Measurements from ENCODE around the gene PEX16.

The PEX16 gene

GRCh38 chr11:45886816-45887520 lies 30.7 kb downstream of the PEX16 start:
- no peak overlapping the region for H3K4me3 ChIP-seq (ENCODE audit: low read depth, low read length)
- H3K9me3 ChIP-seq (ENCODE audit: control insufficient read depth, low read length): no peaks in the 10 kb centered on the region
- H3K27me3 ChIP-seq (ENCODE audit: control insufficient read depth, insufficient read depth, low read length): no peaks in the 10 kb centered on the region
- H3K79me2 ChIP-seq: peaks cover 5% of the 10 kb centered on the region
- no peaks in the 10 kb centered on the region for H3K36me3 ChIP-seq (ENCODE audit: control insufficient read depth, insufficient read depth, low read length)
- H3K27ac ChIP-seq: no peak overlapping the region
- no peaks in the 10 kb centered on the region for H3K4me1 ChIP-seq
- H3K4me2 ChIP-seq (ENCODE audit: low read length): no peak overlapping the region
- TF ChIP-seq CTCF (IDR thresholded peaks at IDR 0.05): no peak
- no peak overlapping the region for H2AFZ ChIP-seq
- no peak overlapping the region for H3K9ac ChIP-seq

DNA sequence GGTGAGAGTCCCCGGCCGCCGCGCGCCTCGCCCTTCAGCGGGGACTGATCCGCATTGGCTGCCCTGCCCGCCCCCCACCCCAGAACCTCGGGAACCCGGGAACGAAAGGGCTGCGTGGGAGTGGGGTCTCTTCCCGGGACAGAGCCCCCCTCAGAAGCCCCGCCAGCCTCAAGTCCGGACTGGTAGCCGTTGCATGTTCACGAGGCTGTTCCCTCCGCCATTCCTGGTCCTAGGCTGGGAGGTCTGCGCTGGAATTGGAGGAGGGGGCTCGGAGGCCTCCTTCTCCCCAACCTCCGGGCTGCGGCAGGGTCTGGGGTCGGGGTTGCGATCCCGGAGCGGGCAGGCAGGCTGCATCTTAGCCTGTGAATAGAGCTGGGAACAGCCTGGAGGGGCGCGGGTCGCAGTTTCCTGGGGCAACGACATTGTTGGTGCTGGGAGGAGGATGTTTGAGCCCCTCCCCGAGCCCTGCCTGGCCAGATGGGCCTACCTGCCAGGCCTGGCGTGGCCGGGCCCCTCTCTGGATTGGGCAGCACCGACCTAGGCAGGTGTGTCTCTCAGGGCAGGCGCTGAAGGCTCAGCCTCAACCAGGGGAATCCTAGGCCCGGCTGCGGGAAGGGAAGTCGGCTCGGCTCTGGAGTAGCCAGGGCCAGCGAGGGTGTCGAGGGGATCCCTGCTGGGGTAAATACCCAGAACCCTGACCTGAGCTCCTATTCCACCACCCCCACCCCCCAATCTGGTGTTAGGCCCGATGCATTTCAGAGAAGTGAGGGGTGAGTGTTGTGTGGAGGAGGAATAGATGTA lies 31.6 kb downstream of the PEX16 start:
- Histone ChIP-seq H2AFZ (peak overlapping the region; percentile 66), H3K9me3 (ENCODE audit: control insufficient read depth, low read length) (no peaks in the 10 kb centered on the region), H3K4me1 (no peaks in the 10 kb centered on the region), H3K4me3 (ENCODE audit: low read depth, low read length) (no peak overlapping the region), H3K9ac (peak overlapping the region; percentile 61), H3K79me2 (peaks cover 5% of the 10 kb centered on the region), H3K4me2 (ENCODE audit: low read length) (peak overlapping the region; percentile 55), H3K27me3 (ENCODE audit: control insufficient read depth, insufficient read depth, low read length) (no peaks in the 10 kb centered on the region), H3K36me3 (ENCODE audit: control insufficient read depth, insufficient read depth, low read length) (no peaks in the 10 kb centered on the region), H3K27ac (peak overlapping the region; percentile 44)
- TF ChIP-seq CTCF (IDR thresholded peaks at IDR 0.05): no peak

GRCh38 chr11:45885274-45885920 lies 32.3 kb downstream of the PEX16 start, which contains the start of gene MAPK8IP1:
Gene MAPK8IP1, plus strand, starts transcription at chr11:45885651. Its CDS starts 170 bp downstream, at chr11:45885821.
- Histone ChIP-seq H2AFZ (peak within 1 kb of the TSS; percentile 66), H3K4me2 (ENCODE audit: low read length) (peak within 1 kb of the TSS; percentile 55), H3K27ac (peak within 1 kb of the TSS; percentile 51), H3K36me3 (ENCODE audit: control insufficient read depth, insufficient read depth, low read length) (no peaks in the 10 kb centered on the region), H3K79me2 (peaks cover 5% of the 10 kb centered on the region), H3K4me3 (ENCODE audit: low read depth, low read length) (no peak within 1 kb of the TSS), H3K27me3 (ENCODE audit: control insufficient read depth, insufficient read depth, low read length) (no peaks in the 10 kb centered on the region), H3K9ac (peak within 1 kb of the TSS; percentile 61), H3K4me1 (no peaks in the 10 kb centered on the region), H3K9me3 (ENCODE audit: control insufficient read depth, low read length) (no peaks in the 10 kb centered on the region)
- no peak for TF ChIP-seq CTCF (IDR thresholded peaks at IDR 0.05)

DNA sequence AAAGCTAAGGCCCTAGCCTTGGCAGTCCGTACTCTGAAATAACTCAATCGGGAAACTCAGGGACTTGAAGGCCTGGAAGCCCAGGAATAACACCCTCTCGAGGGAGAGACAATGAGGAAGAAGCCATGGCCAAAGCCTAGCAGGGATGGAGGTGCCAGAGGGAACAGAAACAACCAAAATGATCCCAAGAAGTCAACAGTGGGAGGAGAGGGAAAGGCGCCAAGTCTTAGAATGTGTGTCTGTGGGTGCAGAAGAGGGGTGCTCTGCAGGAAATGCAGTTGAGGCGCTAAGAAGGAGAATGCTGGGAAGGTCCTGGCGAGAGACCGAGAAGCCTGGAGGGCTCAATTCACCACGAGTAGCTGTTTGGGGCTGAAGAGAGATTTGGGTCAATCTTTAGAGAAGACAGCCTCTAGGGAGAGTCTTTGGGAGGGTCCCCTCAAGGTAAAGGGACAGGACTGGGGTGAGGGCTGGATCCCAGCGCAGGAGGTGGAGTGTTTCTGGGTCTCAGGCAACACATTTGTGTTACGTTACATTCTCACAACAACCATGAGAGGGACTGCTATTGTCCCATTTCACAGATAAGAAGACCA lies 33.0 kb downstream of the PEX16 start:
- H3K27ac ChIP-seq: peak overlapping the region; percentile 51
- TF ChIP-seq CTCF (IDR thresholded peaks at IDR 0.05): no peak

More for the DNA sequence above, 33.0 kb downstream of the PEX16 start:
- no peak overlapping the region for H3K9ac ChIP-seq
- H2AFZ ChIP-seq: no peak overlapping the region
- no peak overlapping the region for H3K4me2 ChIP-seq (ENCODE audit: low read length)
- H3K9me3 ChIP-seq (ENCODE audit: control insufficient read depth, low read length): no peaks in the 10 kb centered on the region
- H3K36me3 ChIP-seq (ENCODE audit: control insufficient read depth, insufficient read depth, low read length): no peaks in the 10 kb centered on the region
- H3K4me3 ChIP-seq (ENCODE audit: low read depth, low read length): no peak overlapping the region
- H3K27me3 ChIP-seq (ENCODE audit: control insufficient read depth, insufficient read depth, low read length): no peaks in the 10 kb centered on the region
- peaks cover 5% of the 10 kb centered on the region for H3K79me2 ChIP-seq
- H3K4me1 ChIP-seq: no peaks in the 10 kb centered on the region

All from parathyroid adenoma (tissue), 2 donors.